Mesenchymal stem cell (in vitro differentiated cells and primary cell): Measurements from ENCODE around the gene DYSF.
A peak's percentile ranks its signal among the peaks of the same experiment; 100 is the strongest.

Experiments used
- DNase-seq: peaks from one replicate; pipeline ENCODE4 v3.0.0-alpha.2; 2013
- H2AFZ ChIP-seq: one replicate; pipeline ENCODE4 v1.6.1; 2013; ENCODE audit warnings: low read depth, mild to moderate bottlenecking, control low read depth, inconsistent platforms, low read length, moderate library complexity
- H2AK5ac ChIP-seq: 2 replicates; pipeline ENCODE4 v1.6.1; 2013; ENCODE audit warnings: low read length, moderate library complexity, mild to moderate bottlenecking, inconsistent platforms; ENCODE audit not compliant: severe bottlenecking
- H2BK120ac ChIP-seq: one replicate; pipeline ENCODE4 v1.6.1; 2013; ENCODE audit warnings: low read depth, mild to moderate bottlenecking, inconsistent platforms, low read length, moderate library complexity
- H2BK12ac ChIP-seq, 2 experiments: one replicate each; pipeline ENCODE4 v1.6.1; 2013; ENCODE audit warnings: inconsistent platforms in 2 of 2, low read length in 2 of 2, mild to moderate bottlenecking in 2 of 2, moderate library complexity in 2 of 2, control low read depth in 1 of 2
- H2BK15ac ChIP-seq: one replicate; pipeline ENCODE4 v1.6.1; 2013; ENCODE audit warnings: mild to moderate bottlenecking, low read depth, inconsistent platforms; ENCODE audit not compliant: poor library complexity, severe bottlenecking
- H2BK5ac ChIP-seq: 2 replicates; pipeline ENCODE4 v1.6.1; 2013; ENCODE audit warnings: low read depth, mild to moderate bottlenecking, low read length, control low read depth, inconsistent platforms; ENCODE audit not compliant: poor library complexity, severe bottlenecking
- H3K14ac ChIP-seq, 2 experiments: one replicate each; pipeline ENCODE4 v1.6.1; 2013; ENCODE audit warnings: inconsistent platforms in 2 of 2, low read length in 2 of 2, control low read depth in 1 of 2, mild to moderate bottlenecking in 1 of 2, moderate library complexity in 1 of 2
- H3K18ac ChIP-seq, 2 experiments: one replicate each; pipeline ENCODE4 v1.6.1; 2013; ENCODE audit warnings: inconsistent platforms in 2 of 2, low read length in 2 of 2, control low read depth in 1 of 2, low read depth in 1 of 2, mild to moderate bottlenecking in 1 of 2
- H3K23ac ChIP-seq, 2 experiments: one replicate each; pipeline ENCODE4 v1.6.1; 2013; ENCODE audit warnings: inconsistent platforms in 2 of 2, low read length in 2 of 2, mild to moderate bottlenecking in 2 of 2, moderate library complexity in 2 of 2, control low read depth in 1 of 2
- H3K27ac ChIP-seq: 2 replicates; pipeline ENCODE4 v1.5.1; 2013; ENCODE audit warnings: mild to moderate bottlenecking, moderate library complexity, low read length, control low read depth, inconsistent platforms; ENCODE audit not compliant: poor library complexity, severe bottlenecking
- H3K27me3 ChIP-seq, 2 experiments: 2 replicates each; pipeline versions ENCODE4 v1.6.1 to v1.7.0; 2013; ENCODE audit warnings: low read length in 2 of 2, mild to moderate bottlenecking in 2 of 2, moderate library complexity in 2 of 2, control low read depth in 1 of 2, inconsistent platforms in 1 of 2; ENCODE audit not compliant: control insufficient read depth in 1 of 2, insufficient read depth in 1 of 2
- H3K36me3 ChIP-seq, 2 experiments: 2 replicates each; pipeline versions ENCODE4 v1.6.1 to v1.7.0; 2013; ENCODE audit warnings: low read length in 2 of 2, control low read depth in 1 of 2, inconsistent platforms in 1 of 2, low read depth in 1 of 2, mild to moderate bottlenecking in 1 of 2; ENCODE audit not compliant: insufficient read depth in 2 of 2, control insufficient read depth in 1 of 2
- H3K4ac ChIP-seq, 2 experiments: one replicate each; pipeline ENCODE4 v1.6.1; 2013; ENCODE audit warnings: inconsistent platforms in 2 of 2, low read length in 2 of 2, mild to moderate bottlenecking in 2 of 2, moderate library complexity in 2 of 2, control low read depth in 1 of 2, low read depth in 1 of 2
- H3K4me1 ChIP-seq: 2 replicates; pipeline ENCODE4 v1.6.1; 2013; ENCODE audit warnings: low read depth, low read length, control low read depth; ENCODE audit not compliant: control insufficient read depth, insufficient read depth
- H3K4me2 ChIP-seq: 2 replicates; pipeline ENCODE4 v1.6.1; 2013; ENCODE audit warnings: low read length, mild to moderate bottlenecking, inconsistent platforms; ENCODE audit not compliant: poor library complexity, severe bottlenecking
- H3K4me3 ChIP-seq, 2 experiments: 2 replicates each; pipeline versions ENCODE4 v1.5.1 to v1.7.0; 2013; ENCODE audit warnings: low read length in 2 of 2, mild to moderate bottlenecking in 2 of 2, control low read depth in 1 of 2, low read depth in 1 of 2; ENCODE audit not compliant: insufficient read depth in 1 of 2
- H3K79me1 ChIP-seq: replicated peaks from 2 replicates; pipeline ENCODE4 v1.6.1; 2013; ENCODE audit warnings: mild to moderate bottlenecking, control low read depth, low read length, inconsistent platforms; ENCODE audit not compliant: poor library complexity, severe bottlenecking
- H3K9ac ChIP-seq: 2 replicates; pipeline ENCODE4 v1.7.0; 2013; ENCODE audit warnings: mild to moderate bottlenecking, low read length, moderate library complexity
- H3K9me3 ChIP-seq: 2 replicates; pipeline ENCODE4 v1.7.0; 2013; ENCODE audit warnings: mild to moderate bottlenecking, low read length; ENCODE audit not compliant: control insufficient read depth
- H4K8ac ChIP-seq: one replicate; pipeline ENCODE4 v1.6.1; 2013; ENCODE audit warnings: inconsistent platforms, mild to moderate bottlenecking, low read length, moderate library complexity
- H4K91ac ChIP-seq: one replicate; pipeline ENCODE4 v1.6.1; 2013; ENCODE audit warnings: mild to moderate bottlenecking, low read length, inconsistent platforms
- WGBS: methylation state at CpG from one replicate; pipeline ENCODE4 v1.1.7; 2013; ENCODE audit warnings: mixed read lengths; 5-methylcytosine and 5-hydroxymethylcytosine counted together

The DYSF gene

GRCh38 chr2:71633086-71633485 is 179.7 kb downstream of the DYSF start:
- H4K8ac ChIP-seq: no peak overlapping the region
- no peak overlapping the region for H2BK15ac ChIP-seq
- peaks cover 0 to 18% of the 10 kb centered on the region in 2 experiments for H3K36me3 ChIP-seq
- H3K4me1 ChIP-seq: peaks cover 18% of the 10 kb centered on the region
- H3K18ac ChIP-seq: no peak overlapping the region
- no peak overlapping the region for H3K14ac ChIP-seq
- no peak for DNase-seq
- H2BK5ac ChIP-seq: no peak overlapping the region
- 82% methylated on average over 2 of the region's 3 CpGs for WGBS
- H3K4me2 ChIP-seq: no peak overlapping the region
- no peak overlapping the region for H3K9ac ChIP-seq
- no peak overlapping the region for H3K27ac ChIP-seq
- H2AFZ ChIP-seq: no peak overlapping the region
- no peak overlapping the region for H4K91ac ChIP-seq
- H3K4ac ChIP-seq: no peak overlapping the region
- H3K27me3 ChIP-seq: peaks cover 0 to 21% of the 10 kb centered on the region in 2 experiments
- no peaks in the 10 kb centered on the region for H3K9me3 ChIP-seq
- H3K79me1 ChIP-seq: peaks cover 21% of the 10 kb centered on the region
- H2BK120ac ChIP-seq: no peak overlapping the region
- no peak overlapping the region for H3K4me3 ChIP-seq
- peak overlapping the region; percentile 33 for H2AK5ac ChIP-seq
- no peak overlapping the region for H3K23ac ChIP-seq
- no peak overlapping the region for H2BK12ac ChIP-seq

GRCh38 chr2:71634567-71634966 is 181.2 kb downstream of the DYSF start:
- Histone ChIP-seq H3K27ac (no peak overlapping the region), H2BK15ac (no peak overlapping the region), H3K18ac (no peak overlapping the region), H3K79me1 (peaks cover 21% of the 10 kb centered on the region), H2BK120ac (no peak overlapping the region), H2BK12ac (no peak overlapping the region), H4K8ac (no peak overlapping the region), H2BK5ac (no peak overlapping the region), H3K23ac (no peak overlapping the region), H3K4me1 (peaks cover 18% of the 10 kb centered on the region), H2AK5ac (no peak overlapping the region), H3K4ac (no peak overlapping the region), H3K14ac (no peak overlapping the region), H3K4me2 (no peak overlapping the region), H3K4me3 (no peak overlapping the region), H3K27me3 (peaks cover 0 to 21% of the 10 kb centered on the region in 2 experiments), H3K9ac (no peak overlapping the region), H3K36me3 (peaks cover 0 to 18% of the 10 kb centered on the region in 2 experiments), H4K91ac (no peak overlapping the region), H2AFZ (no peak overlapping the region), H3K9me3 (no peaks in the 10 kb centered on the region)
- WGBS: 90% methylated on average over 1 of the region's 1 CpG
- no peak for DNase-seq

GRCh38 chr2:71635798-71636197 is 182.4 kb downstream of the DYSF start:
- Histone ChIP-seq H3K27me3 (peaks cover 0 to 21% of the 10 kb centered on the region in 2 experiments), H2BK120ac (no peak overlapping the region), H3K27ac (no peak overlapping the region), H3K79me1 (peaks cover 20% of the 10 kb centered on the region), H3K18ac (no peak overlapping the region), H3K4ac (no peak overlapping the region), H2AFZ (no peak overlapping the region), H4K91ac (no peak overlapping the region), H2AK5ac (no peak overlapping the region), H2BK15ac (no peak overlapping the region), H3K9ac (no peak overlapping the region), H4K8ac (no peak overlapping the region), H3K4me2 (no peak overlapping the region), H3K9me3 (no peaks in the 10 kb centered on the region), H3K36me3 (peaks cover 0 to 18% of the 10 kb centered on the region in 2 experiments), H3K23ac (no peak overlapping the region), H3K4me3 (no peak overlapping the region), H2BK12ac (no peak overlapping the region), H3K4me1 (peaks cover 13% of the 10 kb centered on the region), H3K14ac (no peak overlapping the region), H2BK5ac (no peak overlapping the region)
- no peak for DNase-seq
- WGBS: 92% methylated on average over 5 of the region's 5 CpGs

GRCh38 chr2:71637168-71637567 is 183.8 kb downstream of the DYSF start:
- Histone ChIP-seq H3K27me3 (peaks cover 0 to 18% of the 10 kb centered on the region in 2 experiments), H3K4me2 (no peak overlapping the region), H2BK5ac (no peak overlapping the region), H2AFZ (no peak overlapping the region), H2BK12ac (no peak overlapping the region), H4K8ac (no peak overlapping the region), H3K79me1 (peaks cover 20% of the 10 kb centered on the region), H3K9me3 (no peaks in the 10 kb centered on the region), H3K9ac (no peak overlapping the region), H3K4me1 (peaks cover 9% of the 10 kb centered on the region), H2BK15ac (no peak overlapping the region), H4K91ac (no peak overlapping the region), H3K14ac (no peak overlapping the region), H2BK120ac (no peak overlapping the region), H3K18ac (no peak overlapping the region), H3K4ac (no peak overlapping the region), H3K36me3 (peaks cover 0 to 18% of the 10 kb centered on the region in 2 experiments), H3K23ac (no peak overlapping the region), H3K27ac (no peak overlapping the region), H3K4me3 (no peak overlapping the region), H2AK5ac (no peak overlapping the region)
- no peak for DNase-seq
- WGBS: 78% methylated on average over 5 of the region's 5 CpGs
